ENCODE data around the gene COL4A4. TPM values are rescaled to one million over a fixed set of nuclear protein-coding genes. Genes with fewer than 3 reads are reported as not detected.
A peak's percentile ranks its signal among the peaks of the same experiment; 100 is the strongest.

Gene COL4A4
- total and polyA plus RNA-seq, 5 donors, result 3.6 to 17.2 (median 15.1) TPM

DNA sequence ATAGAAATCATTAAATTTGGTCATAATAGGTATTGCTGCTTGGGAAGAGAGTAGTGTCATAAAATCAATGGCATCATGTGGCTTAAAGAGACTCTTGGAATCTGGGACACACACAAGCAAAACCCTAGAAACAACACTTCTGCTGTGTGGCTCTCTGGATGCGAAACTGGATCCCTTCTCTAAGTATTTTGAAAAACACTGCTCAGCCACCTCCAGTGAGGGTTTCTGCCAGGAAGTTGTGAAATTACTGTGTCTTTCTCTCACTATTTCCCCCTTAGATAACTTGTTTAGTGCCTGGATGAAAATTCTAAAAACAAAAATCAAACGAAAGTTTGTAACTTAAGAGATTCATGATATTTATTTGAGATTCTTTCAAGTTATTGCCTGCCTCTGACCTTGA lies 164.3 kb downstream of the COL4A4 start:
- intact Hi-C loops (cut with DNase I), result no loop called here
- no peak for ATAC-seq
- Histone ChIP-seq H3K9me3 (ENCODE audit: control insufficient read depth, low read length) (no peaks in the 10 kb centered on the region), H3K27me3 (ENCODE audit: control insufficient read depth, insufficient read depth) (no peaks in the 10 kb centered on the region), H3K4me3 (ENCODE audit: low read length) (no peak overlapping the region), H3K4me1 (ENCODE audit: control insufficient read depth, insufficient read depth, low read length) (no peaks in the 10 kb centered on the region), H3K27ac (ENCODE audit: low read length) (no peak overlapping the region)
- 60% methylated on average over 2 of the region's 2 CpGs for WGBS
- DNase-seq, result no peak

DNA sequence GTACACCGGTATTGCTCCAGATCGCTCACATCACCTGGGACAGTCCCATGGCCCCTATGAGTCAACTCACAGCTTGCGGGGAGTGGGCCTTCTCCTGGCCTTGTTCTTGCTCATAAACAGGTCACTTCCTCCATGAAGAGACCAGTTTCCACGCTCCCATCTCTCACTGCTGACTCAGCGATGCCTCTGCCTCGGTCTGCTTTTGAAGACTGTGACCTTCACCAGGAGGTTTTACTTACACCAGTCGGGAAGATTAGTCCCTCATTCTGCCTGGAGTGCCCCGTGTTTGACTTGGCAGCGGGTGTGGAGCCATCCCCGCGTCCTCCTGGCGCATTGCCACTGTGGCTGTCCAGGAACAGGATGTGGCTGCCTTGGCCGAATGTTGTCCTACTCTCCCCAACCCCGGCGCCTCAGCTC lies 168.4 kb downstream of the COL4A4 start:
- H3K4me1 ChIP-seq (ENCODE audit: control insufficient read depth, insufficient read depth, low read length), result no peaks in the 10 kb centered on the region
- H3K27ac ChIP-seq (ENCODE audit: low read length), result no peak overlapping the region
- H3K4me3 ChIP-seq (ENCODE audit: low read length), result no peak overlapping the region
- peak; percentile 65 to 86 (median 86) for DNase-seq
- ATAC-seq, result peak; percentile 78 to 86
- 58% methylated on average over 15 of the region's 15 CpGs for WGBS
- H3K9me3 ChIP-seq (ENCODE audit: control insufficient read depth, low read length), result no peaks in the 10 kb centered on the region
- H3K27me3 ChIP-seq (ENCODE audit: control insufficient read depth, insufficient read depth), result no peaks in the 10 kb centered on the region
- intact Hi-C loops (cut with DNase I), result no loop called here

DNA sequence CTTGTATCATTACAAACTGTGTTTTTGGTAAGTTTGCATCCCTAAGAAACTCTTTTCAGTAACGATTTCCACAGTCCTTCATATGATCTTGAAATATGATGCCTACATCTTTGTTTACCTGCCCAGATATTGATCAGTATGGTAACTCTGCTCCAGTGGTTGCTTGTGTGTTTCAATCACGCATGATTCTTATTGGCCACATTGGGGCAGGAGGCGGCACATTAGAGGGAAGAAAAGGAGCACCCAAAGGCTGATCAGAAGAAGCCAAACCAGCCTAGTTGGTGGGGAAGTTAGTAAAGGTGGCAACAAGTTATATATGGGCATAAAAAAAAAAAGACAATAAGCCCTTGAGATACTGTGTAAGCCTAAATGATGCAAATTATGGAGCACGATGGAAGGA lies 169.2 kb downstream of the COL4A4 start:
- no peak overlapping the region for H3K27ac ChIP-seq (ENCODE audit: low read length)
- intact Hi-C loops (cut with DNase I), result no loop called here
- H3K4me1 ChIP-seq (ENCODE audit: control insufficient read depth, insufficient read depth, low read length), result no peaks in the 10 kb centered on the region
- ATAC-seq, result no peak
- H3K9me3 ChIP-seq (ENCODE audit: control insufficient read depth, low read length), result no peaks in the 10 kb centered on the region
- no peak overlapping the region for H3K4me3 ChIP-seq (ENCODE audit: low read length)
- no peaks in the 10 kb centered on the region for H3K27me3 ChIP-seq (ENCODE audit: control insufficient read depth, insufficient read depth)
- WGBS, result 93% methylated on average over 4 of the region's 4 CpGs
- no peak for DNase-seq

DNA sequence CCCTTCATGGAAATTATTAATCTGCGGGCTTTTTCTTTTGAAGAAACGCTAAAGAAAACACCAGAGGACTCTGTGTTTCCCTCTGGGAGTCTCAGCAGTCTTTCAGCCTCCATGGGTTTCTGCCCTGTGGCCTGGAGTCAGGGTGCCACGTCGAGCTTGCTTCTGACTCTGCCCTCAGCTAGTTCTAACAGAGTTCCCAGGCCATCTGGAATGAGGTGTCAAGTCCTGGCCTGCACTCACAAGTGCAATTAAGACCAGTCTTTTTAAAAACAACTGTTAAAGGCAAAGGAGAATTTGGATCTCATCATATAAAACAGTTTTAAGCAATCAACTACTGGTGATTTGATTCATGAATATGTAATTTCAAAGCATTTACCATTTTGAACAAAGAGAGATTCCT lies 170.8 kb downstream of the COL4A4 start:
- H3K27me3 ChIP-seq (ENCODE audit: control insufficient read depth, insufficient read depth), result no peaks in the 10 kb centered on the region
- no peak overlapping the region for H3K4me3 ChIP-seq (ENCODE audit: low read length)
- H3K9me3 ChIP-seq (ENCODE audit: control insufficient read depth, low read length), result no peaks in the 10 kb centered on the region
- WGBS, result 81% methylated on average over 4 of the region's 4 CpGs
- ATAC-seq (no peak), DNase-seq (no peak)
- no peak overlapping the region for H3K27ac ChIP-seq (ENCODE audit: low read length)
- H3K4me1 ChIP-seq (ENCODE audit: control insufficient read depth, insufficient read depth, low read length), result no peaks in the 10 kb centered on the region
- intact Hi-C loops (cut with DNase I), result no loop called here

DNA sequence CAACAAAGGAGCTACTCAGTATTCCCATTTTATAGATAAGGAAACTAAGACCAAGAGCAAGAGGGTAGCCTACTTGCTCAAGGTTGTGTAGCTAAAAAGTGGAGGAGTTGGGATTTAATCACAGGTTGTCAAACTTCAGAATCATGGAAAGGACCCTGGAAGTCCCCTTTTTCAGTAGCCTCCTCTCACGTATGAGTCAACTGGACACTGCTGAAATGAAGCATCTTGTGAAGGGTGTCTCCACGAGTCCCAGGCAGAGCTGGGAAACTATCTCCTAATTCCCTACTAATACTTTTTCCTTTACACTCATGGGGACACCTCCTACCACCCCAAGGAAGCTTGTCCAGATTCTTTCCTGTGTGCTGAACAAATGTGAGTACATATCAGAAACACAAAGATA lies 172.3 kb downstream of the COL4A4 start:
- WGBS, result 88% methylated on average over 2 of the region's 2 CpGs
- H3K9me3 ChIP-seq (ENCODE audit: control insufficient read depth, low read length), result no peaks in the 10 kb centered on the region
- intact Hi-C loops (cut with DNase I), result no loop called here
- no peak overlapping the region for H3K4me3 ChIP-seq (ENCODE audit: low read length)
- H3K27ac ChIP-seq (ENCODE audit: low read length), result no peak overlapping the region
- DNase-seq (no peak), ATAC-seq (no peak)
- no peaks in the 10 kb centered on the region for H3K27me3 ChIP-seq (ENCODE audit: control insufficient read depth, insufficient read depth)
- no peaks in the 10 kb centered on the region for H3K4me1 ChIP-seq (ENCODE audit: control insufficient read depth, insufficient read depth, low read length)

DNA sequence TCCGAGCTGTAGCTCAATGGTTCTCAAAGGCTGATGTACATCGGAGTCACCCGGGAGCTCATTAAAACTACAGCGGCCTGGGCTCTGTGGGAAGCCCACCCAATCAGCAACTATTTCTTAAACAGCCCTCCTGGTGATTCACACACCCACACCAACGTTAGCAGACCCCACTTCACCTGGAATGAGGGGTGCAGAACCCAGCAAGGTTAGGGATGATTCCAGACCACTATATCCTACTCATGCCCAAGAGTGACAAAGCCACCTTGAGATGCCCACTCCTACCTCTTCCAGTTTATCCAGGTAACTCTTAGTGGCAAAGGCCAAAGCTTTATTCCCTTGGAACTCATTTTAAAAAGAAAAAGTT lies 178.4 kb downstream of the COL4A4 start:
- no peaks in the 10 kb centered on the region for H3K27me3 ChIP-seq (ENCODE audit: control insufficient read depth, insufficient read depth)
- no peak overlapping the region for H3K4me3 ChIP-seq (ENCODE audit: low read length)
- H3K27ac ChIP-seq (ENCODE audit: low read length), result no peak overlapping the region
- ATAC-seq (peak in 1 of 2 donors; percentile 29), DNase-seq (no peak)
- 46% methylated on average over 5 of the region's 5 CpGs for WGBS
- no peaks in the 10 kb centered on the region for H3K9me3 ChIP-seq (ENCODE audit: control insufficient read depth, low read length)
- intact Hi-C loops (cut with DNase I), result loop anchor here (5.0 to 10.0 kb wide), 5 partner anchors 173 to 1318 kb away; no protein-coding TSS in a partner anchor
- H3K4me1 ChIP-seq (ENCODE audit: control insufficient read depth, insufficient read depth, low read length), result peaks cover 2% of the 10 kb centered on the region

DNA sequence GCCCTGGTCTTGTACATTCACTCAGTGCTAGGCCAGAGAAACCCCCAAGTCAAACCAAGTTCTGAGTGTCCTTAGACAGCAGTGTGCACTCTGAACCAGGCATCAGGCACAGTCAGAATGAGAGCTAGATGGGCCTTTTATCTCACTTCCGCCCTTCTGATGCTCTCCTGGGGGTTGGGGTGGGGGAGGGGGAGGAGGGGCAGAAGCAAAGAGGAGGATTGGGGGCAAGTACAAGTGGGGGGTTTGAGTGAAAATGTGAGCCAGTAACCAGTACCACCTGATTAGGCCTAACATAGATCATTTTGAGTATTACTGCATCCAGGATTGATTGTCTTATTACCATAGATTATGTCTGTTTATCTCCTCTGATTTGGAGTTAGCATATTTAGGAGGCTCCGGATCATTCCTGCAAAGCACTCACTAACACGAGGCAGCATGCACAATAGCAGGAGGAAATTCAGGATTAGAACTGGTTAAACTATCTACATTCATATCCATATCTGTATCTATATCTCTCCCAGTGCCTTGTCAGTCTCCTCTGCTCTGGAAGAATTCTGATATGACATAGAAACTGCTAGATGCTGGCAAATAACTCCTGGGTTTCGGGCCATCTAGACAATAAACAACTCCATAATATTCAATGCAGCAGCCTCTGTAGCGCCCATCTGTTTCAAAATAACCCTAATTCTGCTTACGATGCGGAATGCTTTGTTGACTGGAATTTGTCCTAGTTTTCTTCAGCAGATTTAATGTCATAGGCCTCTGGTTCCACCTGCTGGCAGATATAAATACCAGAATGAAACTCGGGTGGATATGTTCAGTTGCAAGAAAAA lies 179.0 kb downstream of the COL4A4 start:
- intact Hi-C loops (cut with DNase I), result loop anchor here (5.0 to 10.0 kb wide), 6 partner anchors 173 to 1318 kb away; no protein-coding TSS in a partner anchor
- H3K9me3 ChIP-seq (ENCODE audit: control insufficient read depth, low read length), result no peaks in the 10 kb centered on the region
- H3K4me3 ChIP-seq (ENCODE audit: low read length), result no peak overlapping the region
- no peak overlapping the region for H3K27ac ChIP-seq (ENCODE audit: low read length)
- ATAC-seq, result peak; percentile 69 to 72
- 26% methylated on average over 8 of the region's 8 CpGs for WGBS
- no peaks in the 10 kb centered on the region for H3K27me3 ChIP-seq (ENCODE audit: control insufficient read depth, insufficient read depth)
- H3K4me1 ChIP-seq (ENCODE audit: control insufficient read depth, insufficient read depth, low read length), result peaks cover 2% of the 10 kb centered on the region
- DNase-seq, result no peak

DNA sequence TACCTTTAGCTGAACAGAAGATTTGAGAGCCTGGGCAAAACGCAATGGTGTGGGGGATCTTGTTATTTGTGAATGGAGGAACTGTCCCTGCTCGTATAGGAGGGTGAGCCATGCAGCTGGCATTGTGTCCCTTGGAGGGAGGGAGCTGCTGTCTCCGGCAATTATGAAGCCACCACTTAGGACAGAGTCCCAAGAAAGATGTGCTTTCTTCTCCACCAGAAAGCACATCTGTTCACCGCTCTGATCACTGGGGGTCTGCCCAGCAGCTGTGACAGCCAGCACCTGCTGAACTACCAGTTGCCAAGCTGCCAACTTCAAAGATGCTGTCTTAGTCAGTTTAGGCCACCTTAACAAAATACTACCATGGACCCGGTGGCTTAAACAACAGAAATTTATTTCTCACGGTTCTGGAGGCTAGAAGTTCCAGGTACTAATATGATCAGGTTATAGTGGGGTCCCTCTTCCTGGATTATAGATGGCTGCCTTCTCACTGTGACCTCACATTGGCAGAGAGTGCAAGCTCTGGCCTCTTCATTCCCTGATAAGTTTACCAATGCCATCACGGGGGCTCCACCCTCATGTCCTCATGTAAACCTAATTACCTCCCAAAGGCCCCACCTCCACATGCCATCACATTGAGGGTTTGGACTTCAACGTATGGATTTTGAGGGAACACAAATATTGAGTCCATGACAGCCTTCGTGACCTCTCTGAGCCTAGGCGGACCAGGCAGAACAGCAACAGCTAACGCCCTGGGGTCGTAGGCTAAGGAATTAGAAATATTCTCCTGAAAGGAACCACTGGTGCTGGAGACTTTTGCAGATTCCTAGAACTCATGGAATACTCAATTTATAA lies 179.9 kb downstream of the COL4A4 start:
- Histone ChIP-seq H3K9me3 (ENCODE audit: control insufficient read depth, low read length) (no peaks in the 10 kb centered on the region), H3K27ac (ENCODE audit: low read length) (no peak overlapping the region), H3K4me1 (ENCODE audit: control insufficient read depth, insufficient read depth, low read length) (peaks cover 2% of the 10 kb centered on the region), H3K4me3 (ENCODE audit: low read length) (no peak overlapping the region), H3K27me3 (ENCODE audit: control insufficient read depth, insufficient read depth) (no peaks in the 10 kb centered on the region)
- intact Hi-C loops (cut with DNase I), result loop anchor here (5.0 to 10.0 kb wide), 5 partner anchors 179 to 1317 kb away; no protein-coding TSS in a partner anchor
- ATAC-seq (no peak), DNase-seq (no peak)
- 85% methylated on average over 12 of the region's 12 CpGs for WGBS

DNA sequence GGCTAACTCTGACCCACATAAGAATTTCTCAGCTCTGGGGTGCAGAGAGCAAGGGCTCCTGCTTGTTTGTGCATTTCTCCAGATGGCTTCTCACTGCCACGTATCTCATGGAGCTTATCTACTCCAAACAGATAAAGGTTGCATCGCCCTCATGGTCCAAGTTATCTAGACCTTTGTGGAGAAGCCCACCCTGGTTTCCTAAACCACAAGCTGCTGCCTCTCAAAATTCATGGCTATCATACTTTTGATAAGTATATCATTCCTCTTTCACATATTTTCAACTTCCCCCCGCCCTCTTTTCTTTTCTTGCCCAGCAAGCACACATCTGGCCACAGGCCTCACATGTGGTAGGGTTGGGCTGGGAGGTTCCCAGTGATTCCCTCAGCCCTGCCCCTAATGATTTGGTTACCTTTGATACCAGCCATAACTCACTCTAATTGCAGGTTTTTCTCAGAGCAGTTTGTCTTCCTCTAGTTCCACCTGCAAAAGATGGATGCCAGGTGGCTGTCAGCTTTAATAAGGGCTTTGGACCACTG lies 182.1 kb downstream of the COL4A4 start:
- 34% methylated on average over 3 of the region's 3 CpGs for WGBS
- Histone ChIP-seq H3K27ac (ENCODE audit: low read length) (no peak overlapping the region), H3K27me3 (ENCODE audit: control insufficient read depth, insufficient read depth) (no peaks in the 10 kb centered on the region), H3K9me3 (ENCODE audit: control insufficient read depth, low read length) (no peaks in the 10 kb centered on the region), H3K4me1 (ENCODE audit: control insufficient read depth, insufficient read depth, low read length) (peaks cover 2% of the 10 kb centered on the region), H3K4me3 (ENCODE audit: low read length) (no peak overlapping the region)
- intact Hi-C loops (cut with DNase I), result loop anchor here (5.0 to 10.0 kb wide), 5 partner anchors 177 to 1315 kb away; no protein-coding TSS in a partner anchor
- no peak for DNase-seq
- no peak for ATAC-seq

DNA sequence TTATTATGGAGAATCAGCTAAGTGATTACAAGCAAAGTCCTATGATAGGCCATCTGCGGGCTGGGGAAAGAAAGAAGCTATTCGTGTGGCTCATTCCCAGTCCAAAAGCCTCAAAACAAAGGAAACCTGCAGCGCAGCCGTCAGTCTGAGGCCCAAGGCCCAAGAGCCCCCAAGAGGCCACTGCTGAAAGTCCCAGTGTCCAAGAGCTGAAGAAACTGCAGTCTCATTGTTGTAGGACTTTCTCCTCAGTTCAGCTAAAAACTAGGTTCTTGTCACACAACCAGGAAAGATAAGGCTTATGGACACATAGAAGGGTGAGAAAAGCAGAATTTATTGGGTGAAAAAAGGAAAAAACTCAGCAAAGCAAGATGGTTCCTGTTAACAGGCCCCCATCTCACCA lies 185.0 kb downstream of the COL4A4 start:
- no peaks in the 10 kb centered on the region for H3K4me1 ChIP-seq (ENCODE audit: control insufficient read depth, insufficient read depth, low read length)
- no peaks in the 10 kb centered on the region for H3K27me3 ChIP-seq (ENCODE audit: control insufficient read depth, insufficient read depth)
- no peak for DNase-seq
- intact Hi-C loops (cut with DNase I), result no loop called here
- no peak overlapping the region for H3K27ac ChIP-seq (ENCODE audit: low read length)
- H3K4me3 ChIP-seq (ENCODE audit: low read length), result no peak overlapping the region
- 79% methylated on average over 4 of the region's 4 CpGs for WGBS
- ATAC-seq, result peak in 1 of 2 donors; percentile 41
- no peaks in the 10 kb centered on the region for H3K9me3 ChIP-seq (ENCODE audit: control insufficient read depth, low read length)

DNA sequence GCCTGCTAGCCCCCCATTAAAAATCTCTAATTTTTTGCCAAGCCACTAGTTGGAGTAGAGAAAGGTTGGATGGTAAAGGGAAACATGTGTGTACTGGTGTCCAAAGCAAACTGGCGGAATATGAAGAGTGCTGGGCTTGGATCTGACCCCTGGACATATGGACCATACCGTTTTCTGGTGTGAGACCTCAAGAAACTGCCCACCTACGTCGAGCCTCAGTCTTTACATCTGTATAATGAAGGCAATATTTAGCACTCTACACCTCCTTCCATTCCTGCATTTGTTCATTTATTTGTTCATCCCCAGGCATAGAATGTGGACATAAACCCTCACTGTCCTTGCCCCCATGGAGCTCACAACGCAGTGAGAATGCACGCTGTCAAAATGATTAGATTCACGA lies 185.7 kb downstream of the COL4A4 start:
- ATAC-seq, result no peak
- Histone ChIP-seq H3K4me1 (ENCODE audit: control insufficient read depth, insufficient read depth, low read length) (no peaks in the 10 kb centered on the region), H3K9me3 (ENCODE audit: control insufficient read depth, low read length) (no peaks in the 10 kb centered on the region), H3K4me3 (ENCODE audit: low read length) (no peak overlapping the region), H3K27me3 (ENCODE audit: control insufficient read depth, insufficient read depth) (no peaks in the 10 kb centered on the region), H3K27ac (ENCODE audit: low read length) (no peak overlapping the region)
- WGBS, result 93% methylated on average over 7 of the region's 7 CpGs
- intact Hi-C loops (cut with DNase I), result no loop called here
- no peak for DNase-seq

Data from right cardiac atrium (tissue), 5 donors.